Measurements from ENCODE around the gene LTBP2. TPM values are rescaled to one million over a fixed set of nuclear protein-coding genes. Genes with fewer than 3 reads are reported as not detected.
A peak's percentile ranks its signal among the peaks of the same experiment; 100 is the strongest.

Gene LTBP2
- total RNA-seq, 1 experiment from 2014 or later: 124 TPM

DNA sequence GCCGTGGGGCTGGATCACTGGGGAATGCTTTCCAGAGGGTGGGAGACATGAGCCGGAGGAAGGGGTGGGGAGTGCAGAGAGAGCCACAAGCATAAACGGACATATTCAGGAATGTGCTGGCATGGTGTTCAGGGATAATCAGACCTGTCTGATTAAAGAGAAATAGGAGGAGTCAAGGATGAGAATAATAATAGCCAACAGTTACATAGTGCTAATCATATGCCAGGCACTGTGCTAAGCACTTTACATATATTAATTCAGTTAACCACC lies 43.7 kb downstream of the LTBP2 start:
- Histone ChIP-seq H3K27me3 (ENCODE audit: insufficient read depth, low read depth) (no peaks in the 10 kb centered on the region), H3K9me2 (ENCODE audit: insufficient read depth) (no peaks in the 10 kb centered on the region), H4K20me1 (ENCODE audit: insufficient read depth) (no peaks in the 10 kb centered on the region), H3K4me1 (replicated peaks; ENCODE audit: insufficient read depth) (peaks cover 93% of the 10 kb centered on the region), H2AFZ (no peak overlapping the region), H3K79me2 (ENCODE audit: low read depth) (peaks cover 55% of the 10 kb centered on the region), H3F3A (ENCODE audit: insufficient read depth, low read depth) (peaks cover 78% of the 10 kb centered on the region), H3K4me3 (no peak overlapping the region), H3K9me3 (ENCODE audit: insufficient read depth, low read depth) (no peaks in the 10 kb centered on the region), H3K36me3 (ENCODE audit: low read depth) (no peaks in the 10 kb centered on the region), H3K4me2 (peak overlapping the region; percentile 82), H3K27ac (peak overlapping the region; percentile 98)
- TF ChIP-seq CTCF (conservative IDR thresholded peaks at IDR 0.05) (no peak), EZH2 (IDR thresholded peaks at IDR 0.05; ENCODE audit: low read depth) (no peak)
- CTCF ChIA-PET: interaction anchor here (0.7 kb wide), 1 partner anchor 72 kb away, joined by 3 read pairs; no protein-coding TSS in a partner anchor
- POLR2A ChIA-PET (ENCODE audit: unreplicated experiment): no interaction called here
- peak in 1 of 2 experiments; percentile 51 for DNase-seq
- intact Hi-C loops (cut with micrococcal nuclease; ENCODE audit: unreplicated experiment): no loop called here
- BruUV-seq (replicated peaks): no TSS peak

DNA sequence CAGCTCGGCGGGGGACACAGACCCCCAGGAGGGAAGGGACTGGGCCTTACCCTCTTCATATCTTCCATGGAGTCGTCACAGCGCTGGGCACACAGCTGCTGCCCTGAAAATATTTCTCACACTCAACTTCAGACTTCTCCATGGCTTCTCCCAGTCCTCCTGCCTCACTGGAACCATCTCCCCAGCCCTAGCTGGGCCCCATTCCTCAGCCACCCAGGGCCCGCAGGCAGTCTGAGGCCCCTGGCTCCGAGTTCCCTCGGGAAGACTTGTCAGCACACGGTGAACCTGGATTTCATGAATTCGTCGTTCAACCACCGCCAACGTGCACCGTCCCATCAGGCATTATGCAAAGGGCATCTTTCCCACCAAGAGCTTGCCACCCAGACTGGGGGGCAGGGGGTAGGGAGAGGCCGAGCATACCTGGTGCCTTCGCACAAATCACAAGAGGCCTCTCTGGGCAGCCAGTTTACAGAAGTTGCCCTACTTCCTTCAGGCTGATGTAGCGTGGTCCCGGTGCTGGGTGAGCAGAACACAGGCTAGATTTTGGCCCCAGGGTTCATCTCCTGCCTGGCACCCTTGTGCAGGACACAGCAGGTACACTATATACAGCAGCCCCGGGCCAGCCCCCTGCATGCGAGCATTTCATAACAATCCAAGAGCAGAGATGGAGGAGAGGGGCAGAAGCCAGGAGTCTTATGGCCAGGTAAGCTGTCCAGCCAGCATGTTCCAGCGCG lies 44.2 kb downstream of the LTBP2 start:
- no peak for DNase-seq
- Histone ChIP-seq H3K4me1 (replicated peaks; ENCODE audit: insufficient read depth) (peaks cover 93% of the 10 kb centered on the region), H3K36me3 (ENCODE audit: low read depth) (no peaks in the 10 kb centered on the region), H4K20me1 (ENCODE audit: insufficient read depth) (no peaks in the 10 kb centered on the region), H3K4me3 (peak overlapping the region; percentile 41; the same call in 1 of the 2 replicates), H3K9me3 (ENCODE audit: insufficient read depth, low read depth) (no peaks in the 10 kb centered on the region), H3K27ac (peak overlapping the region; percentile 98), H3K27me3 (ENCODE audit: insufficient read depth, low read depth) (no peaks in the 10 kb centered on the region), H3K79me2 (ENCODE audit: low read depth) (peaks cover 55% of the 10 kb centered on the region), H3K4me2 (peak overlapping the region; percentile 82), H3F3A (ENCODE audit: insufficient read depth, low read depth) (peaks cover 78% of the 10 kb centered on the region), H3K9me2 (ENCODE audit: insufficient read depth) (no peaks in the 10 kb centered on the region), H2AFZ (no peak overlapping the region)
- no peak for TF ChIP-seq CTCF (conservative IDR thresholded peaks at IDR 0.05)
- intact Hi-C loops (cut with micrococcal nuclease; ENCODE audit: unreplicated experiment): no loop called here
- BruUV-seq (replicated peaks): no TSS peak
- CTCF ChIA-PET: interaction anchor here (1.6 kb wide), 1 partner anchor 44 kb away, joined by 6 read pairs; the partner anchor contains the start of gene LTBP2
- POLR2A ChIA-PET (ENCODE audit: unreplicated experiment): interaction anchor here (1.0 to 1.7 kb wide), 3 partner anchors 48 to 699 kb away, joined by 3 to 5 read pairs (median 5); no protein-coding TSS in a partner anchor

GRCh38 chr14:74567219-74567618 lies 44.8 kb downstream of the LTBP2 start:
- peaks cover 93% of the 10 kb centered on the region for H3K4me1 ChIP-seq (replicated peaks; ENCODE audit: insufficient read depth)
- H3K27me3 ChIP-seq (ENCODE audit: insufficient read depth, low read depth): no peaks in the 10 kb centered on the region
- H2AFZ ChIP-seq: no peak overlapping the region
- BruUV-seq (replicated peaks): TSS peak; percentile 98
- ChIA-PET CTCF (interaction anchor here (0.6 to 2.5 kb wide), 7 partner anchors 9 to 237 kb away, joined by 3 to 13 read pairs (median 6); partner anchors contain the start of genes ISCA2 and LTBP2), POLR2A (ENCODE audit: unreplicated experiment) (interaction anchor here (0.5 to 1.7 kb wide), 16 partner anchors 13 to 727 kb away, joined by 3 to 22 read pairs (median 4); partner anchors contain the start of genes ACYP1, ISCA2 and NPC2)
- no peak for DNase-seq
- H4K20me1 ChIP-seq (ENCODE audit: insufficient read depth): no peaks in the 10 kb centered on the region
- H3K36me3 ChIP-seq (ENCODE audit: low read depth): no peaks in the 10 kb centered on the region
- no peaks in the 10 kb centered on the region for H3K9me2 ChIP-seq (ENCODE audit: insufficient read depth)
- H3K4me3 ChIP-seq: peak overlapping the region; percentile 41; the same call in 1 of the 2 replicates
- H3K27ac ChIP-seq: peak overlapping the region; percentile 98
- no peaks in the 10 kb centered on the region for H3K9me3 ChIP-seq (ENCODE audit: insufficient read depth, low read depth)
- peaks cover 59% of the 10 kb centered on the region for H3K79me2 ChIP-seq (ENCODE audit: low read depth)
- TF ChIP-seq CTCF (conservative IDR thresholded peaks at IDR 0.05): no peak
- no peak for TF ChIP-seq EZH2 (IDR thresholded peaks at IDR 0.05; ENCODE audit: low read depth)
- intact Hi-C loops (cut with micrococcal nuclease; ENCODE audit: unreplicated experiment): no loop called here
- H3K4me2 ChIP-seq: peak overlapping the region; percentile 82
- peaks cover 78% of the 10 kb centered on the region for H3F3A ChIP-seq (ENCODE audit: insufficient read depth, low read depth)

Measured in PC-9 (cell line).